ENCODE measurements around the gene VASP.

DNA sequence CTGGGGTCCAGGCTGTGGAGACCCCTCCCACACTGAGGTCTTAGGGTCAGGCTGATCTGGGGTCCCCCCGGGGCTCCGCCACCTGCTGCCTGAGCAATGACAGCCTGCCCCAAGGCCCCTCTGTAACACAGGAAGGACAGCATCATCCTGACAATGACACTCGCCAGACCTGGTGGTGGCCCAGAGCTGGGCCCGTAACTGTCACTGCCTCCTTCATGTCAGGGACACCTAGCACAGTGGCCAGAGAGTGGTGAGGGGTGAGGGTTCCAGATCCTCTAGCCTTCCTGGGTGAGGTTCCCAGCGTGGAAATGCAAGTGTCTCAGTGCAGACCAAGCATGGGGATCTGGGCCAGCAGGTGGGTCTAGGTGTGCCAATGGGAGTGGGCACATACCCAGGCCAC lies 49.6 kb downstream of the VASP start:
- TF ChIP-seq POLR2A (IDR thresholded peaks at IDR 0.05; ENCODE audit: low read length) (no peak), GATA1 (IDR thresholded peaks at IDR 0.05; ENCODE audit: low read depth, low read length) (no peak)
